H9 (cell line): ENCODE data around the gene ZNF621. TPM values are rescaled to one million over a fixed set of nuclear protein-coding genes. Genes with fewer than 3 reads are reported as not detected.

Source experiments
- DNase-seq: peaks from one replicate; pipeline ENCODE4 v3.0.0-alpha.2; 2017
- H2AFZ ChIP-seq: one replicate; pipeline ENCODE4 v1.6.1; 2013; ENCODE audit warnings: mild to moderate bottlenecking, low read length, control low read depth, moderate library complexity
- H2AK5ac ChIP-seq: 2 replicates; pipeline ENCODE4 v1.6.1; 2013; ENCODE audit warnings: low read length, control low read depth, mixed read lengths; ENCODE audit not compliant: insufficient read length
- H2BK120ac ChIP-seq: one replicate; pipeline ENCODE4 v1.6.1; 2013; ENCODE audit warnings: low read depth, mild to moderate bottlenecking, low read length, control low read depth, inconsistent platforms; ENCODE audit not compliant: poor library complexity, severe bottlenecking
- H2BK12ac ChIP-seq: 2 replicates; pipeline ENCODE4 v1.6.1; 2013; ENCODE audit warnings: low read length, control low read depth, mixed read lengths, low read depth; ENCODE audit not compliant: insufficient read length
- H2BK15ac ChIP-seq: 2 replicates; pipeline ENCODE4 v1.6.1; 2013; ENCODE audit warnings: low read depth, low read length, control low read depth
- H2BK20ac ChIP-seq: one replicate; pipeline ENCODE4 v1.6.1; 2013; ENCODE audit warnings: low read depth, mild to moderate bottlenecking, low read length, control low read depth, inconsistent platforms; ENCODE audit not compliant: poor library complexity, severe bottlenecking
- H2BK5ac ChIP-seq: 2 replicates; pipeline ENCODE4 v1.6.1; 2013; ENCODE audit warnings: low read length, control low read depth, mixed read lengths; ENCODE audit not compliant: insufficient read length
- H3K14ac ChIP-seq: 2 replicates; pipeline ENCODE4 v1.6.1; 2013; ENCODE audit warnings: low read length, control low read depth; ENCODE audit not compliant: insufficient read depth
- H3K18ac ChIP-seq: 2 replicates; pipeline ENCODE4 v1.6.1; 2013; ENCODE audit warnings: low read depth, mild to moderate bottlenecking, mixed read lengths, low read length, control low read depth; ENCODE audit not compliant: insufficient read length
- H3K23ac ChIP-seq: 2 replicates; pipeline ENCODE4 v1.6.1; 2013; ENCODE audit warnings: low read length, control low read depth, mixed read lengths, low read depth; ENCODE audit not compliant: insufficient read length
- H3K23me2 ChIP-seq: 2 replicates; pipeline ENCODE4 v1.6.1; 2013; ENCODE audit warnings: low read depth, mild to moderate bottlenecking, mixed read lengths, low read length, control low read depth; ENCODE audit not compliant: insufficient read length, poor library complexity, severe bottlenecking
- H3K27ac ChIP-seq: 2 replicates; pipeline ENCODE4 v1.5.1; 2013; ENCODE audit warnings: low read length, control low read depth, mixed read lengths, low read depth; ENCODE audit not compliant: insufficient read length
- H3K27me3 ChIP-seq: 2 replicates; pipeline ENCODE4 v1.6.1; 2013; ENCODE audit warnings: low read length, control low read depth, inconsistent platforms; ENCODE audit not compliant: insufficient read depth
- H3K4ac ChIP-seq: 2 replicates; pipeline ENCODE4 v1.6.1; 2013; ENCODE audit warnings: low read depth, mild to moderate bottlenecking, control low read depth, inconsistent platforms, low read length, moderate library complexity
- H3K4me1 ChIP-seq: 2 replicates; pipeline ENCODE4 v1.6.1; 2013; ENCODE audit warnings: low read length, control low read depth, inconsistent platforms; ENCODE audit not compliant: insufficient read depth
- H3K4me2 ChIP-seq: 2 replicates; pipeline ENCODE4 v1.6.1; 2013; ENCODE audit warnings: low read length, control low read depth, mixed read lengths; ENCODE audit not compliant: insufficient read length, insufficient read depth
- H3K56ac ChIP-seq: 2 replicates; pipeline ENCODE4 v1.6.1; 2013; ENCODE audit warnings: low read depth, mild to moderate bottlenecking, mixed read lengths, low read length, control low read depth; ENCODE audit not compliant: insufficient read length
- H3K79me1 ChIP-seq: 2 replicates; pipeline ENCODE4 v1.6.1; 2013; ENCODE audit warnings: low read depth, mild to moderate bottlenecking, moderate library complexity, low read length, control low read depth, inconsistent platforms; ENCODE audit not compliant: insufficient read depth, poor library complexity, severe bottlenecking
- H3K79me2 ChIP-seq: 2 replicates; pipeline ENCODE4 v1.6.1; 2013; ENCODE audit warnings: low read length, control low read depth, inconsistent platforms; ENCODE audit not compliant: insufficient read depth
- H3K9ac ChIP-seq: 2 replicates; pipeline ENCODE4 v1.6.1; 2013; ENCODE audit warnings: low read length, control low read depth, mixed read lengths; ENCODE audit not compliant: insufficient read length; ENCODE audit errors: extremely low read depth
- H3K9me3 ChIP-seq: one replicate; pipeline ENCODE4 v1.6.1; 2013; ENCODE audit warnings: low read depth, low read length, inconsistent platforms; ENCODE audit not compliant: control insufficient read depth
- H3T11ph ChIP-seq: one replicate; pipeline ENCODE4 v1.6.1; 2013; ENCODE audit warnings: mild to moderate bottlenecking, low read length, control low read depth, inconsistent platforms
- H4K20me1 ChIP-seq: one replicate; pipeline ENCODE4 v1.6.1; 2013; ENCODE audit not compliant: control insufficient read depth, insufficient read length, insufficient read depth
- H4K5ac ChIP-seq: 2 replicates; pipeline ENCODE4 v1.6.1; 2013; ENCODE audit warnings: low read depth, mild to moderate bottlenecking, mixed read lengths, low read length, control low read depth; ENCODE audit not compliant: insufficient read length
- H4K8ac ChIP-seq: replicated peaks from 2 replicates; pipeline ENCODE4 v1.6.1; 2013; ENCODE audit warnings: low read length, control low read depth, mixed read lengths, low read depth; ENCODE audit not compliant: insufficient read length
- H4K91ac ChIP-seq: 2 replicates; pipeline ENCODE4 v1.6.1; 2013; ENCODE audit warnings: low read depth, mild to moderate bottlenecking, moderate library complexity, mixed read lengths, low read length, control low read depth; ENCODE audit not compliant: insufficient read length
- H3K27ac Mint-ChIP-seq, 3 experiments: 2 replicates in 2 of 3; 3 replicates in 1 of 3; pipeline ENCODE4 v1.8.0; 2020 to 2021; ENCODE audit warnings: mixed read lengths in 3 of 3, mild to moderate bottlenecking in 1 of 3, moderate library complexity in 1 of 3
- H3K27me3 Mint-ChIP-seq: 2 replicates; pipeline ENCODE4 v1.8.0; 2021; ENCODE audit warnings: low read depth, mild to moderate bottlenecking, moderate library complexity, mixed read lengths
- H3K36me3 Mint-ChIP-seq, 3 experiments: 2 replicates in 2 of 3; 3 replicates in 1 of 3; pipeline ENCODE4 v1.8.0; 2020 to 2021; ENCODE audit warnings: low read depth in 3 of 3, mixed read lengths in 3 of 3; ENCODE audit not compliant: insufficient read depth in 1 of 3
- H3K4me1 Mint-ChIP-seq, 2 experiments: 2 replicates each; pipeline ENCODE4 v1.8.0; 2020; ENCODE audit warnings: mixed read lengths in 2 of 2
- H3K4me3 Mint-ChIP-seq, 2 experiments: 2 replicates in 1 of 2; 3 replicates in 1 of 2; pipeline ENCODE4 v1.8.0; 2020 to 2021; ENCODE audit warnings: mild to moderate bottlenecking in 2 of 2, mixed read lengths in 2 of 2, moderate library complexity in 1 of 2
- H3K9me3 Mint-ChIP-seq, 2 experiments: 2 replicates in 1 of 2; 3 replicates in 1 of 2; pipeline ENCODE4 v1.8.0; 2020; ENCODE audit warnings: mild to moderate bottlenecking in 2 of 2, mixed read lengths in 2 of 2, moderate library complexity in 1 of 2
- CTCF ChIP-seq: fragments of 200-600 bp; sonication (generic); conservative IDR thresholded peaks from 3 replicates; pipeline ENCODE4 v1.8.0; 2021; ENCODE audit warnings: antibody characterized with exemption, mild to moderate bottlenecking
- whole genome bisulfite sequencing: extraction: QIAGEN DNeasy Blood & Tissue Kit; methylation state at CpG from one replicate; pipeline ENCODE4 v1.1.7; 2013; ENCODE audit warnings: missing lambda C conversion rate, low lambda C conversion rate, mixed read lengths; ENCODE audit not compliant: insufficient read length; ENCODE audit errors: extremely low coverage; 5-methylcytosine and 5-hydroxymethylcytosine counted together
- total RNA-seq: library from RNA; stranded (reverse); gene quantifications from 2 replicates; pipeline ENCODE4 v1.2.1, GENCODE V29; 2021

The ZNF621 gene
- total RNA-seq, 1 experiment from 2014 or later, result 23.8 TPM

GRCh38 chr3:40487172-40487571, 37.6 kb upstream of the ZNF621 start:
- WGBS, result no CpG with 5 or more reads among the region's 3 CpGs
- Histone ChIP-seq H4K5ac (no peak overlapping the region), H3K4ac (no peak overlapping the region), H3K4me1 (no peaks in the 10 kb centered on the region), H3K23me2 (no peaks in the 10 kb centered on the region), H4K8ac (no peak overlapping the region), H2BK12ac (no peak overlapping the region), H3K14ac (no peak overlapping the region), H2BK20ac (no peak overlapping the region), H2BK5ac (no peak overlapping the region), H3K56ac (no peak overlapping the region), H3T11ph (no peak overlapping the region), H3K79me2 (no peaks in the 10 kb centered on the region), H2AK5ac (no peak overlapping the region), H4K91ac (no peak overlapping the region), H3K9ac (no peak overlapping the region), H3K23ac (no peak overlapping the region), H3K79me1 (no peaks in the 10 kb centered on the region), H2BK120ac (no peak overlapping the region), H3K27ac (no peak overlapping the region), H3K9me3 (peaks cover 25% of the 10 kb centered on the region), H2BK15ac (no peak overlapping the region), H4K20me1 (no peaks in the 10 kb centered on the region), H3K27me3 (no peaks in the 10 kb centered on the region; the same call in 1 of the 2 replicates), H3K4me2 (no peak overlapping the region), H3K18ac (no peak overlapping the region), H2AFZ (no peak overlapping the region)
- no peak for DNase-seq
- no peak overlapping the region for H3K4me3 Mint-ChIP-seq
- peaks cover 21 to 24% of the 10 kb centered on the region in 2 experiments for H3K9me3 Mint-ChIP-seq
- no peaks in the 10 kb centered on the region for H3K27me3 Mint-ChIP-seq
- peaks cover 29 to 48% (median 32%) of the 10 kb centered on the region in 3 experiments for H3K36me3 Mint-ChIP-seq
- no peak overlapping the region for H3K27ac Mint-ChIP-seq
- 0 out of 4 replicates have a peak, but pooled peaks cover 0 to 4% of the 10 kb centered on the region in 2 experiments for H3K4me1 Mint-ChIP-seq
- no peak for TF ChIP-seq CTCF
